Urinary bladder (tissue), 4 donors: ENCODE data around the gene SENP8. TPM values are rescaled to one million over a fixed set of nuclear protein-coding genes. Genes with fewer than 3 reads are reported as not detected.
A peak's percentile ranks its signal among the peaks of the same experiment; 100 is the strongest.
"Not testable (repeated sequence)": the region's sequence is repeated elsewhere in the genome, so short reads cannot be mapped to it uniquely, and the experiment has no call there.

Experiments
- DNase-seq: peaks from one replicate; pipeline ENCODE4 v3.0.0-alpha.2; 2015; ENCODE audit errors: extremely low spot score
- H3K27ac ChIP-seq: one replicate; pipeline ENCODE4 v1.5.1; 2013; ENCODE audit warnings: low read depth, mild to moderate bottlenecking, moderate library complexity
- H3K36me3 ChIP-seq: one replicate; pipeline ENCODE4 v1.6.1; 2013; ENCODE audit warnings: mild to moderate bottlenecking, moderate library complexity; ENCODE audit not compliant: insufficient read depth
- H3K4me1 ChIP-seq: one replicate; pipeline ENCODE4 v1.6.1; 2013; ENCODE audit warnings: mild to moderate bottlenecking, moderate library complexity; ENCODE audit not compliant: insufficient read depth
- H3K4me3 ChIP-seq: one replicate; pipeline ENCODE4 v1.5.1; 2013; ENCODE audit warnings: low read depth, low read length
- WGBS: extraction: QIAGEN DNeasy Blood & Tissue Kit; methylation state at CpG from one replicate; pipeline ENCODE4 v1.1.7; 2013; 5-methylcytosine and 5-hydroxymethylcytosine counted together
- polyA plus RNA-seq: library from polyadenylated mRNA; stranded (reverse); fragments of 200-250 nt; gene quantifications from one replicate; pipeline ENCODE4 v1.2.3, GENCODE V29; 2013
- total RNA-seq: library from RNA; depleted of rRNA; stranded (reverse); fragments of >200 nt; gene quantifications from one replicate; pipeline ENCODE4 v1.2.3, GENCODE V29; 2014
- donor health status: healthy with polysubstance abuse.
- donor health status: healthy.

Gene SENP8
- total RNA-seq (2.6 TPM), polyA plus RNA-seq (1.8 TPM)

- H3K36me3 ChIP-seq, result no peaks in the 10 kb centered on the region
- H3K27ac ChIP-seq, result peak within 1 kb of the TSS; percentile 96
- H3K4me3 ChIP-seq, result peak within 1 kb of the TSS; percentile 83
- DNase-seq, result peak; percentile 94
- WGBS, result under 1% methylated on average over 69 of the region's 69 CpGs
- no peaks in the 10 kb centered on the region for H3K4me1 ChIP-seq
These were observed at the start of gene SENP8, which contains the start of gene MYO9A for GRCh38 chr15:72118017-72118978. SENP8 (plus strand) TSS chr15:72118403; CDS start chr15:72139624, 21,221 bp downstream. MYO9A (minus strand) TSS chr15:72118150; CDS start chr15:72046563, 71,587 bp downstream.

GRCh38 chr15:72068856-72069255 is 49.3 kb upstream of the SENP8 start:
- Histone ChIP-seq H3K36me3 (no peaks in the 10 kb centered on the region), H3K4me1 (no peaks in the 10 kb centered on the region), H3K27ac (no peak overlapping the region), H3K4me3 (no peak overlapping the region)
- no peak for DNase-seq

- no peaks in the 10 kb centered on the region for H3K36me3 ChIP-seq
- no peak for DNase-seq
- H3K27ac ChIP-seq, result no peak overlapping the region
- H3K4me1 ChIP-seq, result no peaks in the 10 kb centered on the region
- WGBS, result 77% methylated on average over 1 of the region's 1 CpG
- H3K4me3 ChIP-seq, result no peak overlapping the region
These were observed 47.3 kb upstream of the SENP8 start for GRCh38 chr15:72070817-72071447.

- WGBS, result 93% methylated on average over 8 of the region's 8 CpGs
- H3K4me3 ChIP-seq, H3K4me1 ChIP-seq, H3K27ac ChIP-seq, DNase-seq, H3K36me3 ChIP-seq: not testable (repeated sequence)
These were observed 46.8 kb upstream of the SENP8 start for GRCh38 chr15:72071448-72071825.

- no peak overlapping the region for H3K27ac ChIP-seq
- no peak overlapping the region for H3K4me3 ChIP-seq
- WGBS, result 66% methylated on average over 5 of the region's 5 CpGs
- no peak for DNase-seq
- H3K36me3 ChIP-seq, result peaks cover 3% of the 10 kb centered on the region
- H3K4me1 ChIP-seq, result no peaks in the 10 kb centered on the region
These were observed 43.7 kb upstream of the SENP8 start for GRCh38 chr15:72074335-72075060.

GRCh38 chr15:72077950-72078349 is 40.3 kb upstream of the SENP8 start:
- H3K36me3 ChIP-seq, result peaks cover 3% of the 10 kb centered on the region
- no peak for DNase-seq
- WGBS, result 94% methylated on average over 1 of the region's 1 CpG
- no peak overlapping the region for H3K27ac ChIP-seq
- H3K4me1 ChIP-seq, result no peaks in the 10 kb centered on the region
- no peak overlapping the region for H3K4me3 ChIP-seq

GRCh38 chr15:72078887-72079286 is 39.3 kb upstream of the SENP8 start:
- Histone ChIP-seq H3K36me3 (peaks cover 3% of the 10 kb centered on the region), H3K27ac (no peak overlapping the region), H3K4me3 (no peak overlapping the region), H3K4me1 (no peaks in the 10 kb centered on the region)
- WGBS, result 89% methylated on average over 6 of the region's 6 CpGs
- no peak for DNase-seq

- peaks cover 3% of the 10 kb centered on the region for H3K36me3 ChIP-seq
- H3K4me1 ChIP-seq, result no peaks in the 10 kb centered on the region
- 78% methylated on average over 1 of the region's 1 CpG for WGBS
These were observed 36.0 kb upstream of the SENP8 start for GRCh38 chr15:72082176-72082575.

GRCh38 chr15:72086010-72086697 is 32.0 kb upstream of the SENP8 start:
- no peak for DNase-seq
- 95% methylated on average over 11 of the region's 11 CpGs for WGBS

More at GRCh38 chr15:72082176-72082575, 36.0 kb upstream of the SENP8 start:
- H3K27ac ChIP-seq, result no peak overlapping the region
- H3K4me3 ChIP-seq, result no peak overlapping the region
- DNase-seq, result no peak

GRCh38 chr15:72086920-72087648 is 31.1 kb upstream of the SENP8 start:
- H3K27ac ChIP-seq, result no peak overlapping the region
- 92% methylated on average over 9 of the region's 9 CpGs for WGBS
- no peak for DNase-seq
- H3K4me3 ChIP-seq, result no peak overlapping the region
- no peaks in the 10 kb centered on the region for H3K36me3 ChIP-seq
- no peaks in the 10 kb centered on the region for H3K4me1 ChIP-seq

More at GRCh38 chr15:72086010-72086697, 32.0 kb upstream of the SENP8 start:
- no peak overlapping the region for H3K4me3 ChIP-seq
- no peaks in the 10 kb centered on the region for H3K4me1 ChIP-seq
- H3K36me3 ChIP-seq, result no peaks in the 10 kb centered on the region
- H3K27ac ChIP-seq, result no peak overlapping the region

GRCh38 chr15:72092006-72092405 is 26.2 kb upstream of the SENP8 start:
- H3K36me3 ChIP-seq, result no peaks in the 10 kb centered on the region
- H3K4me3 ChIP-seq, result no peak overlapping the region
- no peak overlapping the region for H3K27ac ChIP-seq
- WGBS, result 83% methylated on average over 3 of the region's 3 CpGs
- no peak for DNase-seq
- no peaks in the 10 kb centered on the region for H3K4me1 ChIP-seq

GRCh38 chr15:72092691-72093090 is 25.5 kb upstream of the SENP8 start:
- H3K36me3 ChIP-seq, result no peaks in the 10 kb centered on the region
- no peak overlapping the region for H3K4me3 ChIP-seq
- no peak for DNase-seq
- no peaks in the 10 kb centered on the region for H3K4me1 ChIP-seq
- no peak overlapping the region for H3K27ac ChIP-seq
